HEK293T (cell line): ENCODE data around the gene TBC1D5.

ENCODE experiments used
- CTCF ChIA-PET: fragments of 350-600 bp; formaldehyde crosslinking; extraction: SDS; loops from one replicate; lab custom pipeline; 2021; ENCODE audit warnings: antibody characterized with exemption, inconsistent platforms; lab: Yijun Ruan, JAX
- POLR2A ChIA-PET: fragments of 350-600 bp; formaldehyde crosslinking; extraction: SDS; loops from one replicate; lab custom pipeline; 2020; ENCODE audit warnings: antibody characterized with exemption, inconsistent platforms; lab: Yijun Ruan, JAX
- DNase-seq: peaks from one replicate; pipeline ENCODE4 v3.0.0; 2012; ENCODE audit warnings: mixed read lengths; ENCODE audit errors: extremely low spot score
- ARNT ChIP-seq: fragments of 450-650 bp; IDR thresholded peaks from 2 replicates; pipeline ENCODE4 v1.6.1; 2017; ENCODE audit warnings: mild to moderate bottlenecking
- BHLHE40 ChIP-seq: fragments of 450-650 bp; IDR thresholded peaks from 2 replicates; pipeline ENCODE4 v1.6.1; 2016; ENCODE audit warnings: mild to moderate bottlenecking, moderate library complexity, borderline replicate concordance
- CTBP1 ChIP-seq: fragments of 450-650 bp; IDR thresholded peaks from 2 replicates; pipeline ENCODE4 v1.6.1; 2016; ENCODE audit warnings: borderline replicate concordance
- ELF4 ChIP-seq: fragments of 450-650 bp; IDR thresholded peaks from 2 replicates; pipeline ENCODE4 v1.6.1; 2017; ENCODE audit warnings: antibody characterized with exemption
- FOXA1 ChIP-seq: fragments of 450-650 bp; IDR thresholded peaks from 2 replicates; pipeline ENCODE4 v1.6.1; 2016; ENCODE audit warnings: mild to moderate bottlenecking
- FOXK2 ChIP-seq: fragments of 450-650 bp; IDR thresholded peaks from 2 replicates; pipeline ENCODE4 v1.6.1; 2016; ENCODE audit warnings: mild to moderate bottlenecking
- FOXM1 ChIP-seq: fragments of 450-650 bp; IDR thresholded peaks from 2 replicates; pipeline ENCODE4 v1.6.1; 2017; ENCODE audit warnings: mild to moderate bottlenecking, borderline replicate concordance
- HDGF ChIP-seq: fragments of 450-650 bp; IDR thresholded peaks from 2 replicates; pipeline ENCODE4 v1.6.1; 2017; ENCODE audit warnings: antibody characterized with exemption, borderline replicate concordance
- L3MBTL2 ChIP-seq: fragments of 450-650 bp; conservative IDR thresholded peaks from 2 replicates; pipeline ENCODE4 v1.6.1; 2016; ENCODE audit warnings: mild to moderate bottlenecking
- LEF1 ChIP-seq: fragments of 450-650 bp; IDR thresholded peaks from 2 replicates; pipeline ENCODE4 v1.6.1; 2017; ENCODE audit warnings: mild to moderate bottlenecking, borderline replicate concordance
- NFRKB ChIP-seq: fragments of 450-650 bp; IDR thresholded peaks from 2 replicates; pipeline ENCODE4 v1.6.1; 2016; ENCODE audit warnings: mild to moderate bottlenecking, moderate library complexity
- SP1 ChIP-seq: fragments of 450-650 bp; IDR thresholded peaks from 2 replicates; pipeline ENCODE4 v1.6.1; 2017
- SUZ12 ChIP-seq: fragments of 450-650 bp; IDR thresholded peaks from 2 replicates; pipeline ENCODE4 v1.6.1; 2016; ENCODE audit warnings: mild to moderate bottlenecking
- TARDBP ChIP-seq: fragments of 450-650 bp; IDR thresholded peaks from 2 replicates; pipeline ENCODE4 v1.6.1; 2016
- ZNF384 ChIP-seq: fragments of 450-650 bp; IDR thresholded peaks from 2 replicates; pipeline ENCODE4 v1.6.1; 2016
- TF ChIP-seq, protein P1 (sequence below): fragments of 450-650 bp; IDR thresholded peaks from 2 replicates; pipeline ENCODE4 v1.6.1; 2016

TBC1D5 gene

DNA sequence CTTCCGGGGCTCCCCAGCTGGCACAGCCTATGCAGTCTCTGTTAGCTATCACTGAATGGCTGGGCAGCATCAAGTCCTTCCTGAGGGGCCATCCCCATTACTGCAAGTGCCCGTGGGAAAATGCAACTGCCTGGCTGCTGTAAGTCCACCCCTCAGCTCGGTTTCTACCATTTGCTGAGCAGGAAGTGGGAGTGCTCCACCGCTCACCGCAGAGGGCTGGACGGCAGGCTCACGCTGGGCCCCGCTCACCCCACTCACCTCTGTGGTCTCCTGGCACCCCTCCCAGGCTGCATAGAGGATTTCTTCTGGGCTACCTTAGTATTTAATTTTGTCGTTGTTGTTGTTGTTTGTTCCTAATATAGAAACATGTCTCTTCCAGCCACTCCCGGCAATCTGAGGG lies 587.5 kb downstream of the TBC1D5 start:
- DNase-seq = no peak
- ChIA-PET POLR2A (no interaction called here), CTCF (no interaction called here)
- TF ChIP-seq SUZ12 = no peak
- TF ChIP-seq SP1 = no peak
- no peak for TF ChIP-seq LEF1

DNA sequence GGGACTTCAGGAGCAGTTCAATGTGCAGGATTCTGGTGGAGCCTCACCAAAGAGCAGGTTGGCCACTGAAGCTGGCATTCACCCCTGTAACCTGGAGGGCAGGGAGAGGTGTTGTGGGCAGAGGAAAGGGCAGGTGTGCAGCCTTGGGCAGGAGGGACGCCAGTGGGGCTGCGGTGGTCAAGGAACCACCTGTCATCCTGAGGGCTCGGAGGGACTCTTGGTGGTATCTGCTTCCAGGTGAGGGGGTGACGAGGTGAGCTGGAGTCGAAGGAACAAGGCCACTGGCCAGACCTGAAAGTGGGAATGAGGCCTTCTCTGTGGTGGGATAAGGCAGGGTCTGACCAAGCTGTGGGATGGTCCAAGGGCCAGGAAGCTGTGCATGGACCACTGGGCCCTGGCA lies 588.2 kb downstream of the TBC1D5 start:
- ChIA-PET POLR2A (no interaction called here), CTCF (no interaction called here)
- DNase-seq = no peak
- no peak for TF ChIP-seq ARNT
- TF ChIP-seq SP1 = no peak
- no peak for TF ChIP-seq L3MBTL2
- no peak for TF ChIP-seq HDGF
- TF ChIP-seq FOXK2 = no peak
- TF ChIP-seq, protein P1, sequence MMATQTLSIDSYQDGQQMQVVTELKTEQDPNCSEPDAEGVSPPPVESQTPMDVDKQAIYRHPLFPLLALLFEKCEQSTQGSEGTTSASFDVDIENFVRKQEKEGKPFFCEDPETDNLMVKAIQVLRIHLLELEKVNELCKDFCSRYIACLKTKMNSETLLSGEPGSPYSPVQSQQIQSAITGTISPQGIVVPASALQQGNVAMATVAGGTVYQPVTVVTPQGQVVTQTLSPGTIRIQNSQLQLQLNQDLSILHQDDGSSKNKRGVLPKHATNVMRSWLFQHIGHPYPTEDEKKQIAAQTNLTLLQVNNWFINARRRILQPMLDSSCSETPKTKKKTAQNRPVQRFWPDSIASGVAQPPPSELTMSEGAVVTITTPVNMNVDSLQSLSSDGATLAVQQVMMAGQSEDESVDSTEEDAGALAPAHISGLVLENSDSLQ = no peak
- TF ChIP-seq TARDBP = no peak
- no peak for TF ChIP-seq BHLHE40
- no peak for TF ChIP-seq CTBP1
- TF ChIP-seq FOXA1 = no peak

DNA sequence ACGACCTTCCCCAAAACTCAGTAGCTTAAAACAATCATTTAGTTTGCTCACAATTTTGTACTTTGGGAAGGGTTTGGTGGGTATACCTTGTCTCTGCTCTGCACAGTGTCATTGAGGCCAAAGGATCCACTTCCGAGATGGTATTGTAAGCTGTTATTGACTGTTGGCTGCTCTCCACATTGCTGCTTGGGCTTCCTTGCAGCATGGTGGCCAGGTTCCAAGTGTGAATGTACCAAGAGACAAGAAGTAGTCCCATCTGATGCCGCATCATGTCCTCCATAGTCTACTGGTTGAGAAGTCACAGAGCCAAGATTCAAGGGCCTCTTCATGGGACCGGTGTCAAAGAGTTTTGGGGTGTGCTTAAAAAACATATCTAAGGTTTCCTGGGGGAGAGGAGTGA lies 589.2 kb downstream of the TBC1D5 start:
- CTCF ChIA-PET = no interaction called here
- TF ChIP-seq LEF1 = no peak
- TF ChIP-seq HDGF = no peak
- TF ChIP-seq TARDBP = no peak
- TF ChIP-seq ELF4 = no peak
- TF ChIP-seq ZNF384 = no peak
- TF ChIP-seq CTBP1 = no peak
- TF ChIP-seq BHLHE40 = no peak
- TF ChIP-seq FOXK2 = no peak
- TF ChIP-seq, protein P1 = no peak
- TF ChIP-seq FOXA1 = no peak
- TF ChIP-seq SP1 = no peak
- no peak for TF ChIP-seq SUZ12
- TF ChIP-seq L3MBTL2 = no peak
- no peak for TF ChIP-seq FOXM1
- no peak for TF ChIP-seq ARNT
- no peak for TF ChIP-seq NFRKB

DNA sequence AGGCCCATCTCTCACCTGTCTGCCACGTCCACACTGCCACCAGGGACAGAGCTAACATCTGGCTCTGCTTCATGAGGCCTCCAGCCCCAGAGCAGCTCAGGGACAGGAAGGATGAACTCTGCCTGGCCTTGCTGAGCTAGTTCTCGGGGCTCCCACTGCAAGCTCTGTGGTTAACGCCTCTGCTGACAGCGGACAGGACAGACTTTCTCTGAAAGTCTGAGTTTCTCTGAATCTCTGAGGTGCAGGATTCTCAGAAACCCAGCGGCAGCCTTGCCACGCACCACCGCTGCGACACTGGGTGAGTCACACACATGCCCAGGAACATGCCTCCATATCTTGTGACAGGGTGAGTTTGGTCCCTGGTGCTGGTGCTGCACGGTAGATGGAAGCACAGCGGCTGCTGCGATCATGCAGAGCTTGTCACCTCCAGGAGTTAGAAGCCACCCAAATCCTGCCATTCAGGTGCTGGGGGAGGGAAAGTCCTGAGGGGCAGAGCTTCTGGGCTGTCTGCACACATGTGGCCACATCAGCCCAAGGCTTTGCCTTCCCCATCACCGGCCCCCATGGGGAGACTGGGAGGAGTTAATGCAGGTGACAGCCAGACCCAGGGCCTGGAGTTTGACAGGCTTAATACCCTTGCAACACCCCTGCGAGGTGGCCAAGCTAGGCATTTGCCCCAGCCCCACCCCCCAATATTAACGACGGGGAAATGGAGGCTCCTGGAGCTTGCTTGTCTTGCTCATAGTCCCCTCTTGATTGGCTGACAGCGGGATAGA lies 590.6 kb downstream of the TBC1D5 start:
- CTCF ChIA-PET = no interaction called here
- no peak for DNase-seq
- TF ChIP-seq L3MBTL2 (no peak), ARNT (no peak), ZNF384 (no peak), FOXA1 (no peak), CTBP1 (no peak), HDGF (no peak), LEF1 (no peak)
- POLR2A ChIA-PET = no interaction called here

More for the DNA sequence above, 589.2 kb downstream of the TBC1D5 start:
- no peak for DNase-seq
- POLR2A ChIA-PET = no interaction called here

DNA sequence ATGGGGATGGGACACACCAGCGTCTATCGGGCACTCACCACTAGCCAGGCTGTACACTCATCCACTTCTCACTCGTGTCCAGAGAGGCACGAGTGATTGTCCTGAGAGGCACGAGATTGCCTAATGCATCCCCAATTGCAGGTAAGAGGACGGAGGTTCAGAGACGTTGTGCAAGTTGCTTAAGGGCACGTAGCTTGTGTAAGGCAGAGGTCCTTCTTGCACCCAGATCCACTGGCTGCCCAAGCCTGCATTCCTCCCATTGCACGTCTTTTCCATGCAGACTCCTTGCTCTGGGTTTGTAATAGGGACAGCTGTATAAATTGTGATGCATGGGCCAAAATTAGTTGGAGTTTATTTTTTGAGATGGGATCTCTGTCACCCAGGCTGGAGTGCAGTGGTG lies 593.4 kb downstream of the TBC1D5 start:
- ChIA-PET POLR2A (no interaction called here), CTCF (no interaction called here)
- no peak for DNase-seq
- TF ChIP-seq ARNT = no peak

DNA sequence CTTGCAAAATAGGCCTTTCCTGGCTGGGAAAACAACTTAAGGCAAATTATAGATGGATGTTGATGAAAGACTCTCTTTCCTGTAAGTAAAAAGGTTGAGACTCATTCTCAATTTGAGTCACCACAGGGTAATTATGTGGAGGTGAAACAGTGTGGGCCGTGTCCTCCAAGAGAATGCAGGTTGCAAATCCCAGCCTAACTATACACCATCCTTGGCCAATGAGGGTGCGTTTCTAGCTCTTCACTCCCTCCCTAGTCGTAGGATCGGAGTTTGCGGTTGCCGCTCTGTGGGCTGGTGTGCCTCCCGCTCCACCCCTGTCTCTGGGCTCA lies 597.8 kb downstream of the TBC1D5 start:
- ChIA-PET POLR2A (no interaction called here), CTCF (no interaction called here)
- TF ChIP-seq CTBP1 (no peak), BHLHE40 (no peak), ELF4 (no peak), FOXM1 (no peak), FOXK2 (no peak), LEF1 (no peak), FOXA1 (no peak), ZNF384 (no peak), NFRKB (no peak), ARNT (no peak)
- TF ChIP-seq, protein P1 = no peak
- no peak for DNase-seq
